Posterior vena cava (tissue), 2 donors: ENCODE data around the gene FBN1. TPM values are rescaled to one million over a fixed set of nuclear protein-coding genes. Genes with fewer than 3 reads are reported as not detected.

Experiments
- DNase-seq: peaks from one replicate; pipeline ENCODE4 v3.0.0-alpha.2; 2020; ENCODE audit warnings: low spot score
- intact Hi-C, 2 donors: fragments of 100-400 bp; cut with DNase I; formaldehyde crosslinking; loops; one replicate each; pipeline versions ENCODE4 v1.14.1 to v1.14.2; 2022 to 2023
- total RNA-seq, 2 donors: library from RNA; stranded (reverse); fragmentation: NEBNext Ultra II Directional; extraction: Animal tissue kit (Norgen Biotek cat#: 25700); gene quantifications; one replicate each; pipeline ENCODE4 v1.2.1, GENCODE V29; 2021
- donor health status: DM: yes; HTN: yes; CAD: no.
- donor health status: DM: yes; HTN: yes; CAD: no.

The FBN1 gene
- total RNA-seq, 2 donors from 2014 or later: 194 to 541 TPM

DNA sequence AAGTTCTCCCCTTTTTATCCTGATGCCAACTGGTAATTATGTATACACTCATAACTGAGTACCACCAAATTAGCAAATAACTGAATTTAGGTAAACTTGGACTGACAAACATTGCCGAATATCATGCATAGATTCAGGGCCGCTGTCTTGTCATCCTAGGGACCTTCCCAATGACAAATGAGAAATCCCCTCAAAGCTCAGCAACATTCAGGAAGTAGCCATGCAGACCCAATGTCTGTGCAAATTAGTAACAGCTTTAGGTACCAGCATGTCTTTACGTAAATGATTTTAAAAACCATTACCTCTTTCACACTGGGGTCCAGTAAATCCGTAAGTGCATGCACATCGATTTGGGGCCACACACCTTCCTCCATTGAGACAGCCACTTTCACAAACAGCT is 49.5 kb downstream of the FBN1 start:
- intact Hi-C loops: no loop called here

DNA sequence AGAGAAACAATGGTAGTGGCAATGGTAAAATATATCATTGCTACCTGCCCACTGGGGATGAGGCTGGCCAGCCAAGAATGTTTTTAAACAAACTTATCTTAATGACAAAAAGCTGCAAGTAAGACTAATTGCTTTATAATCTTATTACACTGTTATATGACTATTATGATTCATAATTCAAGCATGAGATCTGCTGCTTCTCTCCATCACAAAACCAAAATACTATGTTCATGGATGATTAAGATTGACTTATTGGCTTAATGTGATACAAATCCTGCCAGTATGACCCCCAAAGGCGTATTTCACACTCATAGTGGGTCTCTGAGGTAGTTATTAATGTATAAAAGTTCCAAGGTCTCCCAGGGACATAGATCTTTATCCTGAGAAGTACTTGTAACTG is 52.6 kb downstream of the FBN1 start:
- no peak for DNase-seq

More for the DNA sequence above, 49.5 kb downstream of the FBN1 start:
- DNase-seq: no peak

DNA sequence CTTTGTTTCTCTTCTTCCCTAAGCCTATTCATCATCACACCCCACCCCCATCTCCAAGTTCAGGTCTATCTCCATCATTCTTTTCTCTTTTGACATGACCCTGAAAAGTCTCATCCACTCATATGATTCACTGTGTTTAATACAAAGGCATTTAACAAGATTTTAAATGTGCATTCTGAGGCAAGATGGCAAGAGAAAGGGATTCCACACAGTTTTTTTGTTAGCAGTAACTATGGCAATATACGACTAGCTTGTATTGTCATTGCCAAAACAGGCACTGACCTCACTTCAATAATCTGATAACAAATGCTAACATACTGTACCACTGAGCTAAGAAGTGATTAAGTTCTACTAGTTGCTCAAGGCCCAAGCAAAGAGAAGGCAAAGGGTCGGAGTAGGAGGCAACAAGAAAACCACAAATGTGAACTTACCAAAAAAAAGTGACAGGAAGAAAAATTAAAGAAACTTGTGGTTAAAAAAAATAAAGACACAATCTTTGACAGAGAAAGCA is 53.2 kb downstream of the FBN1 start:
- no peak for DNase-seq
- intact Hi-C loops: no loop called here

More for the DNA sequence above, 52.6 kb downstream of the FBN1 start:
- intact Hi-C loops: no loop called here

DNA sequence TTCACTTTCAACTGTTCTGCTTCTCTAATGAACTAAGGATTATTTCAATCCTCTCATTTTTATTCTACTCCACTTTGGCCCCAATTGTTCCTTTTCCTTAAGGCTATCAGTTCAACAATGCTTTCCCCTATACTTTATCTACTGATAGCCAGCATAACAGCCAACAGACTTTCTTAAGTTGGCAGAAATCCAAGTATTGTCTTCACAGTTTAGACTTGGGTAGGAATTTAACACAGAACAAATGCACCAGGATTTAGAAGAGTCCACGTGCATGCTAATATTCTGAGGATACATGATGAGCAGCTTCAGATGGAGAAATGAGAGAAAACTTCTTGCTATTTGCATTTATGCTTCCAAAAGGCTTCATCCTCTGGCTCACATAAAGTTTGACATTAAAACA is 54.8 kb downstream of the FBN1 start:
- intact Hi-C loops: no loop called here
- no peak for DNase-seq

DNA sequence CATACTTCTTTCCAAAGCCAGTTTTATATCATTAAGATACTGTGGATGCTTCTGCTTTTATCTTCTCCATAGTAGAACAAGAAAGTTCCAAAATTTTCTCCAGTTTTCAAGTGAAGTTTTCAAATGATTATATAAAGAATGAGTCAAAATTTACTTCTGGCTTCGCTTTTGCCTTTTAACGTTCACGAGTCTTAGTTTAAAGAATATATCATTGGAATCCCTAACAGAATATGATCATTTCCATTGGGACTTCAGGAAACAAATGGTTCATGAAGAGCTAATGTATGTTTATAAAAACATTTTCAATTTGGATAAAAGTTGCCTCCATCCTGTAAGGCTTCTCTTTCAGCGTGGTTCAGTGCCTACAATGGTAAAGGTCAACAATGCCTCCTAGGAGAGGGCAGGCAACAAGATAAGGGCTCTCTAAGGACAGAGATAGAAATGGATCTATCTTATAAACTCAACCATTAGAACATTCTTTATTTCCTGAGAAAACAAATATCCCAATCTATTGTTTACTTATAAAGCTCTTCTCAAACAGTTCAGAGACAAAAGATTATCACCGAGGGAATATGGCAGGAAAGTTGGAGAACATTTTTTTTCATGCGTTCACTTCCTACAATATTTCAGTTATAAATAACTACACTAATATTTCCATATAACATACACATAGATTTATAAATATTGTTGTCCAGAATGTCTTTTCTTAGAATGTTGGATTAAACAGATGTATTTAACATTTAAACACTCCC is 60.5 kb downstream of the FBN1 start:
- intact Hi-C loops: no loop called here
- no peak for DNase-seq

DNA sequence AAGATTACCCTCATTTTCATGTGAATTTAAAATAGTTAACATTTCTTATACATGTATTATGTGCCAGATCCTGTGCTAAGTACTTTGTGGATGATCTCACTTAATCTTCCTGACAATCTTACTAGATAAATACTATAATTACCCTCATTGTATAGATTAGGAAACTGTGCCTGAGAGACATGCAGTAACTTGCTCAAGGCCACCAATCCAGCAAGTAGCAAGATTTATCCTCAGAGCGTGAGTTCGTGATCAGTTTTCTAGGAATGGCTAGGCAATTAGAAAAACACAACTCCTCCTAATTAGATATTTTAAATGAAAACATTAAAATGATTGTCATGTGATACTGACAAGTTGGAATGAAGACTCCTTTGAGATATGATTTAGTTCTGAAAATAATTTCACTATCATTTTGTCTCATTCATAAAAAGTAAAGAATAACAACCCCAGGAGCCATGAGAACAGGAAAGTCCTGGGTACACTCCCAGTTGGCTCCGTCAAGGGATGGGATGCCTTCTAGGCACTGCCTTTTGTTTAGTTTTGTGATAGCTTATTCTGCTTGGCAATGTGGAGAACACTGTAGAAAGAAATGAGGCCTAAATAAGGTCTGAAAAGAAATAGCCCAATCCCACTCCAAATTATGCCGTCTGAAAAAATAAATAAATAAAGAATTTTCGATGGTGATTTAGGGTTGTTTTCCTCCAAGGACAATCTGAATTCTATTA is 61.3 kb downstream of the FBN1 start:
- intact Hi-C loops: no loop called here

DNA sequence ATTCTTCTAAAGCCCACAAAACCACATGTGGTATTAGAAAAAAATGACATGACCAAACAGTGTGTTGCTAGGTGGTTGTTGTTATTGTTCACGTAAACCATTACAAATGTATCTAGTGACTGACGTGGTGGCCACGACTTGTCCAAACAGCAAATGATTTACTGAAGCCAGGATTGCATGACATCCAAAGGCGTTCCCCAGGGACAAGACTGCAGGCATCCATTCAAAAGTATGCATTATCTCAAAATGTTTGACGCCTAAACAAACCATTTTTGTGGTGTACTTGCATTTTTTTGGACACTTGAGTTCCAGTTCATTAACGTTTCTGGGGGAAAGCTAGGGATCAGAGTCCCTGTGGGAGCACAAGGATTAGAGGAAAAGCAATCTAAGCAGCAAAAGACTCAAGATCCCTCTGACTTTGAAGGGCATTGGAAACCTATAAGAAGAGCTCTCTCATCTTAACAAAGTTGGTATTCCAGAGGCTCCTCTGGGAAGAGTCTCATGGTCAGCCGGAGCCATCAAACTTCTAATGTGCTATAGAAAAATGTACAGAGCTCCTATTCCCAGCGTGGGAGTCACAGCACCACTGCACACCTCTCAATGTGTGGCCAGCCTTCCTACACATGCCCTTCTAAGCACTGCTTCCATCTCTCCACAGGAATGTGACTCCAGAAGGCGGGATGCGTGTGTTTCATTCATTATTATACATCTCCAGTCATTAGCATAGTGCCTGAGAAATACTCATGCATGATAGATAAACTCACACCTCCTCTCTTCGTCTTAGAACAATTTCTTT is 62.9 kb downstream of the FBN1 start:
- intact Hi-C loops: no loop called here
- DNase-seq: no peak

More for the DNA sequence above, 61.3 kb downstream of the FBN1 start:
- no peak for DNase-seq

DNA sequence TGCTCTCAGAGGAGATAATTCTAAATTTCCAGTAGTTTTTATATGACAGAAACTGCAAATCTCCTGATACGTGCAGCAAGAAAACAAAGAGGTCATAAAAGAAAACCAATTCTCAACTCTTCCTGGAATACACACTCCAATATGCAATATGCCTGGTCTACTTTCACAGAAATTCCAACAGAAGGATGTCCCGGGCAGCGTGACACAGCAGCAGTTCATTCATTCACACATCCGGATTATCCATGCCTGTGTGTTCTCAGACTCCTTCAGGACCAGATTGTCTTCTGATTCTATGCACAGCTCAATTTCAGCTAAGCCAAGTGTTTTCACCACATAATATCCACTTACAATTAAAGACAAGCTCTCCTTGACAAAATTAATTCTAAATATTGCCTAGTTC is 64.3 kb downstream of the FBN1 start:
- DNase-seq: no peak
- intact Hi-C loops: no loop called here

DNA sequence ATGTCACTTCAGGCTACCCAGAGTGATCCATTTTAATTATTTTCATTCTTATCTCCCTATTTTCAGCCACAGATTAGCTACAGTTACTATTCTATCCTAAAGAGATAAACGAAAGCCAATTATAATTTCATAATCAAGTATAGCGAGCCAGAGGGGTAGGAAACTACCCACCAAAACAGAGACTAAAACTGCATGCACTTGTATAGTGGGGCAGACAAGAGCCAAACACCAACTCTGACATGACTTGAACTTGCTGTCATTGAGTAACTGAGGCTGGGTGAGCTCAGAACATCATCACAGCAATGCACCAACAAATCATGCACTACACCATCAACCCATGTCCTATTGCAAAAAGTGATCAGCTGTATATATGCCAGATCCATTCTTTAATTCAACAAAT is 64.8 kb downstream of the FBN1 start:
- intact Hi-C loops: no loop called here
- DNase-seq: no peak

DNA sequence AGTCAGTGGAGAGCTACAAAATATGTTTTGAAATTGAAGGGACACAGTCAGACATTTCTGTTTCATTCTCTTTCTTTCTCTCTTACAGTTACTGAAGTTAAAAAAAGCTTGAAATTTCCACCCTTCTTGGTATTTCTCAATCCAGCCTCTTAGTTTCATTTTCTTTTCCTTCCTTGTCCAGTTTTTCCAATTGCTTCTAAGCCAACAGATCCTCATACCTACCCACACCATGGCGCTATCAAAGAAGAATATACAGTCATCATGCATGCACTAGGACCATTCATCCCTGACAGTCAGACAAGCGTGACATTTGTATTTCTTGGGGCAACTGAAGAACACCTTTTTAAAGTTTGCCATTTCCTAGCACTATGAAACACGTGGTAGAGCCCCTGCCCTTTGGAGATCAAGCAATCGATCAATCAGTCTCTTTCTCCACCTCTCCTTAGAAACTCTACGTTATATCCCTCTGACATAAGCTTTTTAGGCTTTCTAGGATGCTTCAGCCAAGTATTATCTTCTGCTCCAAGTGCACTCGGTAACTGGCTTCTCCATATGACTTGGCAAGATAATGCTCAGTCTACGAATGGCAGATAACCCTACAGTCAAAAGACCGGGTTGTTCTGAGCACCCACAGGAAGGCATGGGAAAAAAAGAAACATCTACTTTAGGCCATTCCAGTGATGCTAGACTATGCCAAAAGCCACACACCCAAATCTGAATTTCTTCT is 65.4 kb downstream of the FBN1 start:
- intact Hi-C loops: no loop called here

DNA sequence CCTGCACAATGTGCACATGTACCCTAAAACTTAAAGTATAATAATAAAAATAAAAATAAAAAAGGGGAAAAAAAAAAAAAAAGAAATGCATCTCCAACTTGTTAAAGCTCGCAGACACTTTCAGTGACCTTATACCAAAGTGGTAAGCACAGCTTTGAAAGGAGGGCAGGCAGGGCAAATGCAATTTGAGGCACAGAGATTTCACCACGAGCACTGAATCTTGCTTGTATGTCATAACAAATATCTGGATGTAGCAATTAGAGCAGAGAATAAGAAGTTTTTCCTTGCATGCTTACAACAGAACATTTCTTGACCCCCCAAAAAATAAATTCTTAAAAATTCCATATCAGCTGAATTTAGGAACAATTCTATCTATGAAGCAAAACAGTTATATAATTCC is 66.5 kb downstream of the FBN1 start:
- no peak for DNase-seq
- intact Hi-C loops: no loop called here

More for the DNA sequence above, 65.4 kb downstream of the FBN1 start:
- DNase-seq: no peak

DNA sequence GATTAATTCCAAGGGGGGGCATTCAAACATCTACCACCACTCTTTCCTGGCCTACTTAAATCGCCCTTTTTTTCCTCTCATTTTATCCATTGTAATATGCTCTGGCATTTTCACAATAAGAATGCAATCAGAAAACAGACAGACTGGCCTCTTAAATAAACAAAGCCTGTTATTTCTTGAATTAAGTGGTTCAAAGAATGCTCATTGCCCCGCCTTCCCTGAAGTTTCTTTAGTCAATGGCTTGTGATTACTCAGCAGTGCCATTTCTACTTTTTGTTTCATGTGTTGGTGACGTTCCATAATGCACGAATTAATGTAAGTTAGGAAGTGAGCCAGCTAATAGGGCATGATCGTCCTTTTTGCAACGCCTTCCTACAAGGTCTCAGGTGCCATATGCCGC is 68.0 kb downstream of the FBN1 start:
- DNase-seq: no peak
- intact Hi-C loops: no loop called here

DNA sequence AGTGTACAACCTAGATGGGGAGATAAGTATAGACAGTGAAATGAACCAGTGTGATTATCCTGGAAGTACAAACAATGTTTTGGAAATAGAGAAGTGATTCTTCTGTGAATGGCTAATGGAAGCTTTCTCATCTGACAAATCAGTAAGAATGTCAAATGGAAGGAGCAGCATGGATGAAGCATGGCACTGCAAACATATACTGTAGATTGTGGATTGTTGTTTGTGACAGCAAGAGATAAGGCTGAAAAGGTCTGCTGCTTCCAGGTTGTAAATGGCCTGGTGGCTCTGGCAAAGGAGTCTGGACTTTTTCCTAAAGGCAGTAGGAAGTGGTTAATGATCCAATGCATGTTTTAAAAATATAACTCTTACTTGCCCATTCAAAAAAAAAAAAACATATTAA is 71.3 kb downstream of the FBN1 start:
- no peak for DNase-seq
- intact Hi-C loops: no loop called here

DNA sequence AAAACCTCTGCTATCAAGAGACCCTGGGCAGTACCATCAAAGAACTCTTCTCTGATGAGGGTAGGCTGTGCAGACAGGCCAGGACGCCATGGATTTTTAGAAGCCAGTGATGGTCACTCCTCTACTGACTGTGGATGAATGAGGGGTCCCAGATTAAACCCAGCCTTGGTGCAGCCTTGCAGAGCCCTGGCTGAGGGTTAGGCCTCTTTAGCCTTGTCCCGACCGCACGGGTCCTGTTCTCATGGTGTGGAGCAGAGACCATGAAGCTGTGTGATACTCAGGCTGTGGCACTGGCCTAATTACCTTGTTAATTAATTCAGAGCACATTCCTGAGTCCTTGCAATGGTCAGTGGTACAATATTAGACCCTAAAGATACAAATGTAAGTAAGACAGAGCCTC is 71.7 kb downstream of the FBN1 start:
- DNase-seq: no peak
- intact Hi-C loops: no loop called here

DNA sequence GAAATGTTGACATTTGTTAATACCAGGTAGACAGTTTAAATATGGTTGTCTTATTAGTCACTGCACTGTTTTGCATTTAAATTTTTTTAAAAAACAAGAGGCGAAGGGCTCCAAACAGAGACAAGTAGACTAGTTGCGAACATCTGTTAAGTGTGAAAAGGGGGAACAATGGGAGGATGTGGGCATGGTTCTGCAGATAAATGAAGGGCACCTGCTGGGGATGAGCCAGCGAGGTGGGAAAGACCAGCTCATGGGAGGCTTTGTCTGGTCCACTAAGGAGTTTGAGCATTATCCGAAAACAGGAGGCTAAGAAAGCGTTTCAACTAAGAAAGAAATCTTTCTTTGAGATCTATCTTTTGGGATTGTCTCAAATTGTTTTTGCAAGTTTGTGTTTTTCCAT is 72.7 kb downstream of the FBN1 start:
- intact Hi-C loops: no loop called here
- no peak for DNase-seq

DNA sequence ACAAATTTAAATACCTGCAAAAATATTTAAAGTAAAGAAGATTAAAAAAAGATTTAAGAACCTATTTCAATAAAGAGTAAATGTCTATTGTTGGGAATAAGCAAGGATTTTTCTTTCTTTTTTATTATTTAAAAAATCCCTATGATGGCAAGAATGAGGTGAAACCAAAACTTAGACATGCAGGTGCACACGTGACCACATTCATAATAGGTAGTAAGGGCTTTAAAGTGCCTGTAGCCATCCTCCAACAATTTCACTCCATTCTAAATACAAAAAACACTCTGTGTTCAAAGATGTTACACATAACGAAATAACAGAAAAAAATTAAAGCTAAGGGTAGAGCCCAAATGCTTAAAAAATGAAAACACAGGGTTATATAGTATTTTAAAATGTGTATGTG is 74.0 kb downstream of the FBN1 start:
- no peak for DNase-seq
- intact Hi-C loops: no loop called here

DNA sequence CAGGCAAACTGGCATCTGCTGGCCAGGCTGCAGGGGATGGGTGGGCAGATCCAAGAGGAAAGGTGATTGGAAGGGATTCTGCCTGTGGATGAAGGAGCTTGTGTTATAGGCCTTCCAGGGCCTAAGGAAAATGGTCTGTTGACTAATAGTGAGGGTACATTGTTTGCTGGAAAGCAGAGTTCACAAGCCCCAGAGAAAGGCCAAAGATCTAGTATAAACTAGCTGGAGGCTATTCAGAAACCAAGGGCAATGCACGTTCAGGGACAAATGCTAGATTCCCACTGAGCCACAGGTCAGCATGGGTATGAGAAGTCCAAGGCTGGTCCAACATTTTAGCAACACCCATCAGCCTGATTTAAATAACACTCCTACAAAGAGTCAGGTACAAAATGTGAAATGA is 74.7 kb downstream of the FBN1 start:
- no peak for DNase-seq
- intact Hi-C loops: no loop called here

DNA sequence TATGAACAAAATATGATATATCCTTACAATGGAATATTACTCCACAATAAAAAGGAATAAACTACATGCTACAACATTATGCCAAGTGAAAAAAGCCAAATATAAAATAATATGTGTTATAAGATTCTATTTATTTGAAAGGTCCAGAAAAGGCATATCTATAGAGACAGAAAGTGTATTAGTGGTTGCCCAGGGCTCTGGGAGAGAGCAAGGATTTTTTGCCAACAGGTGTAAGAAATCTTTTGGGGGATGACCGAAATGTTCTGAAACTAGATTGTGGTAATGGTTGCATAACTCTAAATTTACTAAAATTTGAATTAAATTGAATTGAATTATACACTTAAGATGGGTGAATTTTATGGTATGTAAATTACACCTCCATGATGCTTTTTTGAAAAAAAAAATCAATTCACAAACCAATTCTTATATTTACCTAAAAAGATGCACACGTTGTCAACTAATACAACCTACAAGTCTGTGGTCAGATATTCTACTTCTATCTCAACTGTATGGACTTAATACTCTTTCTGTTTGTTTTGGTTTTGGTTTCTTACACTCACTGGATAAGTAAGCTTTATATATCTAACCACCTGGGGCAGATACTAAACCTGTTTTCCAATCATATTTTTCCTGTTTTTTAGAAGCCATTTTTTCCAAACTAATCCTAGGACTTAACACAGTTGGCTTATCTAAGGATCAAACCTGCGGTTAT is 75.8 kb downstream of the FBN1 start:
- no peak for DNase-seq
- intact Hi-C loops: no loop called here

DNA sequence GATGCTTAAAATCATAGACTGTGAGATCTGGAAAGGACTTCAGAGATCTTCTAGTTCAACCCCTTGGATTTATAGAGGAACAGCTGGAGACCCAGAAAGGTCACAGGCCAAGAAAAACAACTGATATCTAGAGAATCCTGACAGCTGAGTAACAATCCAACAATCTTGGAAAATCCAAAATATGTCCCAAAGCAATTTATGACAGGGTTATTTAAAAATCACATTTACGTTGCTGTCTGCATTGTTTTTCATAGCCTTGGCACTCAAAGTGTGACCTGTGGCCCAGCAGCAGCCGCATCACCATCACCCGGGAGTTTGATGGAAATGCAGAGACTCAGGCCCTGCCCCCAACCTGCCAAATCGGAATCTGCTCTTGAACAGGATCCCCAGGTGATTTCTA is 78.8 kb downstream of the FBN1 start:
- intact Hi-C loops: no loop called here
- DNase-seq: no peak
